ENCODE measurements around the gene MAP3K2. TPM values are rescaled to one million over a fixed set of nuclear protein-coding genes. Genes with fewer than 3 reads are reported as not detected.

MAP3K2 gene
- total RNA-seq, 4 donors from 2014 or later: 52.7 to 96.2 (median 54.2) TPM

DNA sequence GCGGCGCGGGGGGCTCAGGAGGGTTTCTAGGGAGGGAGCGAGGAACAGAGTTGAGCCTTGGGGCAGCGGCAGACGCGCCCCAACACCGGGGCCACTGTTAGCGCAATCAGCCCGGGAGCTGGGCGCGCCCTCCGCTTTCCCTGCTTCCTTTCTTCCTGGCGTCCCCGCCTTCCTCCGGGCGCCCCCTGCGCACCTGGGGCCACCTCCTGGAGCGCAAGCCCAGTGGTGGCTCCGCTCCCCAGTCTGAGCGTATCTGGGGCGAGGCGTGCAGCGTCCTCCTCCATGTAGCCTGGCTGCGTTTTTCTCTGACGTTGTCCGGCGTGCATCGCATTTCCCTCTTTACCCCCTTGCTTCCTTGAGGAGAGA lies 35.7 kb upstream of the MAP3K2 start:
- H3K27me3 ChIP-seq: peaks cover 84% of the 10 kb centered on the region
- ATAC-seq: no peak
- WGBS, 2 donors (ENCODE audit: low coverage in 1 of 2): 0 to 2% methylated on average over 3 to 11 of the region's 29 CpGs
- TF ChIP-seq EP300 (IDR thresholded peaks at IDR 0.05) (no peak), POLR2AphosphoS5 (IDR thresholded peaks at IDR 0.05) (no peak), POLR2A (IDR thresholded peaks at IDR 0.05) (no peak)
- TF ChIP-seq, protein P1, sequence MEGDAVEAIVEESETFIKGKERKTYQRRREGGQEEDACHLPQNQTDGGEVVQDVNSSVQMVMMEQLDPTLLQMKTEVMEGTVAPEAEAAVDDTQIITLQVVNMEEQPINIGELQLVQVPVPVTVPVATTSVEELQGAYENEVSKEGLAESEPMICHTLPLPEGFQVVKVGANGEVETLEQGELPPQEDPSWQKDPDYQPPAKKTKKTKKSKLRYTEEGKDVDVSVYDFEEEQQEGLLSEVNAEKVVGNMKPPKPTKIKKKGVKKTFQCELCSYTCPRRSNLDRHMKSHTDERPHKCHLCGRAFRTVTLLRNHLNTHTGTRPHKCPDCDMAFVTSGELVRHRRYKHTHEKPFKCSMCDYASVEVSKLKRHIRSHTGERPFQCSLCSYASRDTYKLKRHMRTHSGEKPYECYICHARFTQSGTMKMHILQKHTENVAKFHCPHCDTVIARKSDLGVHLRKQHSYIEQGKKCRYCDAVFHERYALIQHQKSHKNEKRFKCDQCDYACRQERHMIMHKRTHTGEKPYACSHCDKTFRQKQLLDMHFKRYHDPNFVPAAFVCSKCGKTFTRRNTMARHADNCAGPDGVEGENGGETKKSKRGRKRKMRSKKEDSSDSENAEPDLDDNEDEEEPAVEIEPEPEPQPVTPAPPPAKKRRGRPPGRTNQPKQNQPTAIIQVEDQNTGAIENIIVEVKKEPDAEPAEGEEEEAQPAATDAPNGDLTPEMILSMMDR (IDR thresholded peaks at IDR 0.05): no peak
- peaks cover 0 to 16% (median 13%) of the 10 kb centered on the region in 3 donors for H3K4me1 ChIP-seq
- H3K4me3 ChIP-seq: peak overlapping the region in 1 of 2 donors; percentile 31
- H3K9me3 ChIP-seq: no peaks in the 10 kb centered on the region
- peaks cover 0 to 10% of the 10 kb centered on the region in 2 donors for H3K36me3 ChIP-seq
- no peak overlapping the region for H3K27ac ChIP-seq

DNA sequence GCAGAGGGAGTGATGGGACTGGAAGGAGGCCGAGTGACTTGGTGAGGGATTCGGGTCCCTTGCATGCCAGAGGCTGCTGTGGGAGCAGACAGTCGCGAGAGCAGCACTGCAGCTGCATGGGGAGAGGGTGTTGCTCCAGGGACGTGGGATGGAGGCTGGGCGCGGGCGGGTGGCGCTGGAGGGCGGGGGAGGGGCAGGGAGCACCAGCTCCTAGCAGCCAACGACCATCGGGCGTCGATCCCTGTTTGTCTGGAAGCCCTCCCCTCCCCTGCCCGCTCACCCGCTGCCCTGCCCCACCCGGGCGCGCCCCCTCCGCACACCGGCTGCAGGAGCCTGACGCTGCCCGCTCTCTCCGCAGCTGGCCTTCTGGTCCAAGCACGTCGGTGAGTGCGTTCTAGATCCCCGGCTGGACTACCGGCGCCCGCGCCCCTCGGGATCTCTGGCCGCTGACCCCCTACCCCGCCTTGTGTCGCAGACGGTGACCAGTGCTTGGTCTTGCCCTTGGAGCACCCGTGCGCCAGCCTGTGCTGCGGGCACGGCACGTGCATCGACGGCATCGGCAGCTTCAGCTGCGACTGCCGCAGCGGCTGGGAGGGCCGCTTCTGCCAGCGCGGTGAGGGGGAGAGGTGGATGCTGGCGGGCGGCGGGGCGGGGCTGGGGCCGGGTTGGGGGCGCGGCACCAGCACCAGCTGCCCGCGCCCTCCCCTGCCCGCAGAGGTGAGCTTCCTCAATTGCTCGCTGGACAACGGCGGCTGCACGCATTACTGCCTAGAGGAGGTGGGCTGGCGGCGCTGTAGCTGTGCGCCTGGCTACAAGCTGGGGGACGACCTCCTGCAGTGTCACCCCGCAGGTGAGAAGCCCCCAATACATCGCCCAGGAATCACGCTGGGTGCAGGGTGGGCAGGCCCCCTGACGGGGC lies 35.0 kb upstream of the MAP3K2 start:
- TF ChIP-seq POLR2A (IDR thresholded peaks at IDR 0.05) (no peak), POLR2AphosphoS5 (IDR thresholded peaks at IDR 0.05) (no peak), EP300 (IDR thresholded peaks at IDR 0.05) (no peak)
- TF ChIP-seq, protein P1 (IDR thresholded peaks at IDR 0.05): no peak

GRCh38 chr2:127421871-127422558 lies 34.2 kb upstream of the MAP3K2 start:
- Histone ChIP-seq H3K27me3 (peaks cover 93% of the 10 kb centered on the region), H3K36me3 (no peaks in the 10 kb centered on the region), H3K4me3 (no peak overlapping the region), H3K9me3 (no peaks in the 10 kb centered on the region), H3K27ac (no peak overlapping the region), H3K4me1 (peaks cover 0 to 16% (median 13%) of the 10 kb centered on the region in 3 donors)
- WGBS, 2 donors (ENCODE audit: low coverage in 1 of 2): 40% methylated on average over 4 of the region's 16 CpGs; no CpG with 5 or more reads in 1 of the 2 donors
- TF ChIP-seq, protein P1 (IDR thresholded peaks at IDR 0.05): no peak
- no peak for TF ChIP-seq POLR2A (IDR thresholded peaks at IDR 0.05)
- TF ChIP-seq EP300 (IDR thresholded peaks at IDR 0.05): no peak
- no peak for TF ChIP-seq POLR2AphosphoS5 (IDR thresholded peaks at IDR 0.05)
- ATAC-seq: no peak

More for the DNA sequence above, 35.0 kb upstream of the MAP3K2 start:
- Histone ChIP-seq H3K9me3 (no peaks in the 10 kb centered on the region), H3K27ac (no peak overlapping the region), H3K4me1 (peaks cover 0 to 16% (median 13%) of the 10 kb centered on the region in 3 donors), H3K36me3 (peaks cover 0 to 3% of the 10 kb centered on the region in 2 donors), H3K4me3 (peak overlapping the region in 1 of 2 donors; percentile 31), H3K27me3 (peaks cover 90% of the 10 kb centered on the region)
- ATAC-seq: no peak
- no CpG with 5 or more reads among the region's 73 CpGs for WGBS, 2 donors (ENCODE audit: low coverage in 1 of 2)

DNA sequence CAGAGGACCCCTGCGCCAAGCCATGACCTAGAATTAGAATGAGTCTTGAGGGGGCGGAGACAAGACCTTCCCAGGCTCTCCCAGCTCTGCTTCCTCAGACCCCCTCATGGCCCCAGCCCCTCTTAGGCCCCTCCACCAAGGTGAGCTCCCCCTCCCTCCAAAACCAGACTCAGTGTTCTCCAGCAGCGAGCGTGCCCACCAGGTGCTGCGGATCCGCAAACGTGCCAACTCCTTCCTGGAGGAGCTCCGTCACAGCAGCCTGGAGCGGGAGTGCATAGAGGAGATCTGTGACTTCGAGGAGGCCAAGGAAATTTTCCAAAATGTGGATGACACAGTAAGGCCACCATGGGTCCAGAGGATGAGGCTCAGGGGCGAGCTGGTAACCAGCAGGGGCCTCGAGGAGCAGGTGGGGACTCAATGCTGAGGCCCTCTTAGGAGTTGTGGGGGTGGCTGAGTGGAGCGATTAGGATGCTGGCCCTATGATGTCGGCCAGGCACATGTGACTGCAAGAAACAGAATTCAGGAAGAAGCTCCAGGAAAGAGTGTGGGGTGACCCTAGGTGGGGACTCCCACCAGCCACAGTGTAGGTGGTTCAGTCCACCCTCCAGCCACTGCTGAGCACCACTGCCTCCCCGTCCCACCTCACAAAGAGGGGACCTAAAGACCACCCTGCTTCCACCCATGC lies 33.5 kb upstream of the MAP3K2 start:
- no peak for ATAC-seq

More for the DNA sequence above, 33.5 kb upstream of the MAP3K2 start:
- Histone ChIP-seq H3K27ac (no peak overlapping the region), H3K4me3 (no peak overlapping the region), H3K27me3 (peaks cover 93% of the 10 kb centered on the region), H3K4me1 (peaks cover 0 to 20% (median 15%) of the 10 kb centered on the region in 3 donors), H3K36me3 (no peaks in the 10 kb centered on the region), H3K9me3 (no peaks in the 10 kb centered on the region)
- WGBS, 2 donors (ENCODE audit: low coverage in 1 of 2): 64 to 96% methylated on average over 3 to 5 of the region's 15 CpGs
- TF ChIP-seq POLR2A (IDR thresholded peaks at IDR 0.05) (no peak), POLR2AphosphoS5 (IDR thresholded peaks at IDR 0.05) (no peak), EP300 (IDR thresholded peaks at IDR 0.05) (no peak)
- TF ChIP-seq, protein P1 (IDR thresholded peaks at IDR 0.05): no peak
